SK-N-MC (cell line): ENCODE results near the gene PDXP.

ENCODE experiments used
- EZH2 ChIP-seq: fragments of 200-600 bp; sonication (generic); IDR thresholded peaks from one replicate; pipeline ENCODE4 v1.6.1; 2017; ENCODE audit warnings: antibody characterized with exemption
- FOXP2 ChIP-seq: optimal IDR thresholded peaks from 2 replicates; pipeline ENCODE3; 2011; ENCODE audit warnings: mild to moderate bottlenecking, moderate library complexity; ENCODE audit not compliant: insufficient read depth; ENCODE audit errors: extremely low read length, control extremely low read depth
- POLR2AphosphoS5 ChIP-seq: IDR thresholded peaks from 2 replicates; pipeline ENCODE4 v1.6.1; 2012; ENCODE audit warnings: mild to moderate bottlenecking, low read depth, low read length, borderline replicate concordance

GRCh38 chr22:37618072-37618656 lies 40.4 kb upstream of the PDXP start:
- TF ChIP-seq POLR2AphosphoS5: no peak
- no peak for TF ChIP-seq EZH2
- TF ChIP-seq FOXP2: no peak
